AG08396 (cell line): ENCODE measurements around the gene TRIM73.
"Not testable (repeated sequence)": the region's sequence is repeated elsewhere in the genome, so short reads cannot be mapped to it uniquely, and the experiment has no call there.

Source experiments
- DNase-seq: peaks from one replicate; pipeline ENCODE4 v3.0.0; 2012; ENCODE audit warnings: low spot score, mixed read lengths

Gene TRIM73

DNA sequence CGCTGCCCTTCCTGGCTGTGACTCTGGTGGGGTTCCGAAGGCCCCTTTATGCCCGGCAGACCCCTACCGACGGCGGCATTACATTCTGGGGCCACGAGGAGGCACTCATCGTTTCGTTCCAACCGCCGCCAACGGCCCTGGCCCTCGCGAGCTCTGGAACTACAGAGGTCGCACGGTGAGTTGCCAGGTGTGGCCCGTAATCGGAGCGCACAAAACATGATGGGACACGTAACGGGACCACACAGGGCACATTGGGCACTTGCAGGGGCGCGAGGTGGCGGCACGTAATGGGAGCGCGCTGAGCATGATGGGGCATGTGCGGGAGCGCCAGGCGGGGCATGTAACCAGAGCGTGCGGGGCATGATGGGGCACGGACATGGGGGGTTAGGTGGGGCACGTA is at the start of gene TRIM73:
TSS of gene TRIM73 (plus strand) at position 301 of the 400 bp plus-strand sequence. CDS start 3,305 bp downstream, outside the sequence.
- not testable (repeated sequence) for DNase-seq

DNA sequence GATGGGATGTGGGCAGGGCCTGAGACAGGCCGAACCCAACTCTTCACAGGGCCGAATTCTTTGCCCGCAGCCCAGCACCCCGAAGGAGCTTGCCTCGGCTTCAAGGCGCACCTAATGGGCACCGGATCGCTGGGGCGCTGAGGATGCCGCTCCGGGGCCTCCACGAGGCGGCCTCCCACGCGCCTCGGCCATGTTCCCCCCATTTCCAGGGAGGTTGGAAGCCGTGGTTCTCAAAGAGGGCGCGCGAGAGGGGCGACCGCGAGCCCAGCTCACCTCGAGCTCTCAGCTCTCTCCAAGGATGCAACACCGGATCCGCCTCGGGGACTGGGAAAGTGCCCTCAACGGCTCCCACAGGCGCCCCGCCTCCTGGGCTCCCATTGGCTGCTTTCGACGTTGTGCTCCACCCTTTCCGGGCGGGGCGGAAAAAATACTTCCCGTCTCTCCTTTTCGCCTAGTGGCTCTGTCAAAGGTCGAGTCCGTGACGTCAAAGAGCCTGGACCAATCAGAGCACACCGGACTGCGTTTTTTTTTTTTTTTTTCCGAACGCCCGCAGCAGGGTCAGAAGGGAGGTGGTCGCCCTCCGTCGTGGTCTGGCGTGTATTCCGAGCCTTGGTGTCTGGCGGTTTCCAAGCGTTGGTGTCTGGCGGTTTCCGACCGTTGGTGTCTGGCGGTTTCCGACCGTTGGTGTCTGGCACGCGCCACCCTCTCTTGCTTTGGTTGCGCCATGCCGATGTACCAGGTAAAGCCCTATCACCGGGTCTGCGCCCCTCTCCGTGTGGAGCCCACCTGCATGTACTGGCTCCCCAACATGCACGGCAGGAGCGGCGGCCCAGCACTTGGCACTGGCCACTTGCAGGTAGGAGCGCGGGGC is 36.5 kb upstream of the TRIM73 start:
- DNase-seq, result not testable (repeated sequence)

DNA sequence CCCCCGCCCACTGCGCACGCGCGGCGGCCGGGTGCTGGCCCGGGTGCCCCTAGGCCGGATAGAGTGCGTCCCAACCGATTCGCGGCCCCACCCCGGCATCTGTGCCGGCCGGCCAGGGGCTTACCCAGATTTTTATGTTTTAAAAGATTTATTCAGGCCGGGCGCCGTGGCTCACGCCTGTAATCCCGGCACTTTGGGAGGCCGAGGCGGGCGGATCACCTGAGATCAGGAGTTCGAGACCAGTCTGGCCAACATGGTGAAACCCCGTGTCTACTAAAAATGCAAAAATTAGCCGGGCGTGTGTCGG is 35.9 kb upstream of the TRIM73 start:
- DNase-seq, result not testable (repeated sequence)

DNA sequence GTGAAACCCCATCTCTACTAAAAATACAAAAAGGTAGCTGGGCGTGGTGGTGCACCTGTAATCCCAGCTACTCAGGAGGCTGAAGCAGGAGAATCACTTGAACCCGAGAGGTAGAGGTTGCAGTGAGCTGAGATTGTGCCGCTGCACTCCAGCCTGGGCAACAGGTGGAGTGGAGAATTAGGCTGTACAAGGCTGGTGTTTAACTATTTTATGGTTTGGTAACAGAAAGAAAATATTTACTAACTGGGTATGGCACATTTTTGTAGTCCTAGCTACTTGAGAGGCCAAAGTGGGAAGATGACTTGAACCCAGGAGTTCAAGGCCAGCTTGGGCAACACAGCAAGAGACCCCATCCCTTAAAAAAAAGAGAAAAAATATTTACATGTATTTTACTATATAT is 31.4 kb upstream of the TRIM73 start:
- not testable (repeated sequence) for DNase-seq

DNA sequence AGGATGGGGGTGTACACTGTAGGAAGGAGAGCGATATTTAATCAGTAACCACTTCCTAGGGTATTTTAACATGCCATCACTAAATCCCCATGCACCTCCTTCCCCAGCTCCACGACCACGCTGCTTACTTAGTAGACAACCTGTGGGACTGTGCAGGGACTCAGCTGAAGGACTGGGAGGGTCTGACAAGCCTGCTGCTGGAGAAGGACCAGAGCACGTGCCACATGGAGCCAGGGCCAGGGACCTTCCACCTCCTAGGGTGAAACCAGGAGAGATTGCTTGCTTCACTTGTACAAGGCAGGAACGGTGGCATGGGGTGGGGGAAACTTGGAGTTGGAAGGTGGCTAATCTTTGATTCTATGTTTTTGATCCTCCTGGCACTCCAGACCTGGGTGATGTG is 28.8 kb upstream of the TRIM73 start:
- DNase-seq, result not testable (repeated sequence)

DNA sequence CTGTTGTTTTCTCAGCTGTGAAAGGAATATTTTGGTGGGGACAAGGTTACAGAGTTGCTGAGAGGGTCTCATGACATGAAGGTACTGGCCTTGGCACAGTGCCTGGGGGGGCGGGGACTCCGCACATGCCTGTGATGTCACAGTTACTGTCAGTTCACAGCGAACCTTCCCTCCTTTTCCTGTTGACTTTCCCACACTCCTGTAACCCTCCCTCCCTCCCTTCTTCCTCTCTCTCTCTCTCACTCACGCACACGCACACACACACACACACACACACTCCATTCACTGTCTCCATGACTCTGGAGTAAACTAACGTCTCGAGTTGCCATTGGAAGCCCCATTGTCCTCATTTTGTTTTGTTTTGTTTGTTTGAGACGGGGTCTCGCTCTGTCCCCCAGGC is 28.1 kb upstream of the TRIM73 start:
- not testable (repeated sequence) for DNase-seq

DNA sequence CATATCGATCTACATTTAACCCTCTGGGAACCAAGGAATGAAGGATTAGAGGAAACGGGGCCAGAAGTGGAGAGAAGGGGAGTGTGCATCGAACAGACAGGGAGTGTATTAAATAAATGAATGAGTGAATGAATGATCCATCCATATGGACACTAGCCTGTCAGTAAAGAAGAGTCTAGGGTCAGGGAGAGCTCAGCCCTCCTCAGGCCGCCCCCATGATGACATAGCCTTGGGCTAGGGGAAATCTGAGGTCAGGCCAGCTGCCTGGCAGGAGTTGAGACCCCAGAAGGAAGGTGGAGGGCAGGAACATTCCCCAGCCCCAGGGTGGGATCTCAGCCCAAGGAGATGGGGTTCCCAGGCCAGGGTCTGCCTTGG is 21.3 kb upstream of the TRIM73 start:
- DNase-seq, result not testable (repeated sequence)

DNA sequence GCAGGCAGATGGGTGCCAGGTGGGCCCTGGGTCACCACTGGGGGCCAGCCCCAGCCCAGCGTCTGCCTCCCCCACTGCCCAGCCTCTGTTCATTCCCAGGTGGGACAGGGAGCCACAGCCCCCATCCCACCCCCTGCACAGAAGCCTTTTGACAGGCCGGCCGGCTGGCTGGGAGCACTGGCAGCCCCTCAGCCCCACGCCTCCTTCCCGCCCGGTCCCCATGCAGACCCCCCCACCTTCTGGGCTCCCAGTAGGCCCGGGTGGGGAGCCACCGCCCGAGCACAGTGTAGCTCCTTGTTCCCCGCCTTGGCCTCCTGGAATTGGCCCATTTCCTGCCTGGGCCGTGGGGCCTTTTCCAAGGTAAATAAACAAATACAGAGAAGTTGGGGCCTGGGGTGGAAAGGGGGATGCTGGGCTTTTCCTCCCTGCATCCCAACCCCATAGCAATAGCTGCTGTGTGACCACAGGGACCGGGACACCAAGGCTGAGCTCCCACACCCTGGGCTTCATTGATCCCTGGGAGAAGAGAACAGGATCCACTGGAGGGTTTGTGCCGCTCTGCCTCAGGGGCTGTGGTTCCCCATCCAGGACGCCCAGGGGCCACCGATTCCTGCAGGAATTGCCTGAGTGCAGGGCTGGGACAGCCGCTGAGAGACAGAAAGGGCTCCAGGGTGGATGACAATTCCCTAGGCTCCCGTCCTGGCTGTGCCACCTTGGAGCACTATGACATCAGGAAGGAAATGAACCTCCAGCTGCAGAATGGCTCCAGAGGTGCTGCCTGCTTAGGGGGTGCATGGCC is 20.7 kb upstream of the TRIM73 start:
- not testable (repeated sequence) for DNase-seq

DNA sequence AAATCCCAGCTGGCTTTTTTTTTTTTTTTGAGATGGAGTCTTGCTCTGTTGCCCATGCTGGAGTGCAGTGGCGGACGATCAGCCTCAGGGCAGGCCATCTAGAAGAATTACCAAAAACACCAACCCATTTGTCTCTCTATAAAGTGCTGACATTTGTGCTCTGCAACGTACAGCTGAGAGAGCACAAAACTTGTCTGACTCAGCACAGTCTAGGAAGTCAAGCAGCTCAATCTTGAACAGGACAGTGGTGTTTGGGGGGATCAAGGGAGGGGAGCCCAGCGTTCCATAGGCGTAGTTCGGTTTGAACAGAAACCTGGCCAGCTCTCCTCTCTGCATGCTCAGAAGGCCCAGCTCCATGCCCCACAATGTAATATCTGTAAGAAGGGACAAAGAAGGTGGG is 2.2 kb upstream of the TRIM73 start:
- DNase-seq, result not testable (repeated sequence)

DNA sequence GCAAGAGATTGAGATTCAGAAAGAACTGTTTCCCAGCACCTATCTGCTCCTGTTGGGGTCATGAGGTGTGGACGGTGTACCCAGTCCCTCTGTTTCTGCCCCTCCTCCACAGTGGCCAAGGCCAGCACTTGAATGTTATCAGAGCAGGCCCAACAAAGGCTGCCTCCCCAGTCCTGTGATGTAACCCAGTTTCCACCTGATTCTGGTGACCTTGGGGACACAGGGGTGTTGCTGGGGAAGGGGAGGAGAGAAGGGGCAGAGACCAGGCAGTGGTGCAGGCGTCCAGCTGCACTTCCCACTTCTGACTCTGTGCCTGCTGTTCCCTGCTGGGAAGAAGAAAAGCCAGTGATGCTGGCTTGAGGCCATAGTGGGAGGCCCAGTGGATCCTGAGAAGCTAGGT is 2.4 kb downstream of the TRIM73 start:
- DNase-seq, result not testable (repeated sequence)

DNA sequence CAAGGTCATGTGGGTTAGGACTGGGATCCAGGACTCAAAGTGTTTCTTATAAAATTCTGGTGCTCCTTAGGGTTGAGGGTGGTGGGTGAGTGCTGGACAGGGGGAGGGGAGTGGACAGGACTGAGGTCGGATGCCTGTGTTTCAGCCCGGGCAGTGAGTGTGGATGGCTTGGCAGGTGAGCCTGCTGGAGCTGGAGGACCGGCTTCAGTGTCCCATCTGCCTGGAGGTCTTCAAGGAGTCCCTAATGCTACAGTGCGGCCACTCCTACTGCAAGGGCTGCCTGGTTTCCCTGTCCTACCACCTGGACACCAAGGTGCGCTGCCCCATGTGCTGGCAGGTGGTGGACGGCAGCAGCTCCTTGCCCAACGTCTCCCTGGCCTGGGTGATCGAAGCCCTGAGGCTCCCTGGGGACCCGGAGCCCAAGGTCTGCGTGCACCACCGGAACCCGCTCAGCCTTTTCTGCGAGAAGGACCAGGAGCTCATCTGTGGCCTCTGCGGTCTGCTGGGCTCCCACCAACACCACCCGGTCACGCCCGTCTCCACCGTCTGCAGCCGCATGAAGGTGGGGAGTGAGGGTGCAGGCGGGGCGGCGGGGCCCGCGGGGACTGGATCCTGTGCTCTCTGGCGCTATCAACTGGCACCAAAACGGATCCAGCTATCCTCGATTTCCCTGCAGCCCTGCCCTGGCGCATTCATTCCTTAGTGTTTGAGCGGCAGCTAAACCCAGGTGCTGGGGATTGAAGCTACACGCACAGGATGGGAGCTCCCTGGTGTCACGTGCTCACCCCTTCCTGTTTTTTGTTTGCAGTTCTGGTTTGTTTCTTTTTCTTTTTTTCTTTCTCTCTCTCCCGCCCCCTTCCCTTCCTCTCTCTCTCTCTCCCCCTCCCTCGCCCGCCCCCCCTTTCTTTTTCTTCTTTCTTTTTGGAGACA is 3.6 kb downstream of the TRIM73 start:
- not testable (repeated sequence) for DNase-seq

DNA sequence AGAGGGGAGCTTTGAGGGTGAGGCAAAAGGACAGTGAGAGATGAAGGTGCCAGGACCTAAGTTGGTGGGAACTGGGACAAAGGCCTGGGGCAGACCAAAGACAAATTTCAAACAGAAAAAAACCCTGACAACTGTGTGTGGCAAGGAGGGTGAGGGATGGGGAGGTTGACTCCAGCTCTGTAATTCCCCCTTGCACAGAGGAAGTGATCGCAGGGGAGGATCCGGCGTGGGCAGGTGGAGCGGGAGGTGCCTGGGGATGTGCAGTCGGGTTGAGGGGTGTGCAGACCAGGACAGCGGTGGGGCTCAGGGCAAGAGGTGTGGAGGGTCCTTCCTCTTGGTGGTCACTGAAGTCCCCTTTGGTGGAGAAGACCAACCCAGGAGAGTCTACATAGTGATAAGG is 5.1 kb downstream of the TRIM73 start:
- DNase-seq, result not testable (repeated sequence)

DNA sequence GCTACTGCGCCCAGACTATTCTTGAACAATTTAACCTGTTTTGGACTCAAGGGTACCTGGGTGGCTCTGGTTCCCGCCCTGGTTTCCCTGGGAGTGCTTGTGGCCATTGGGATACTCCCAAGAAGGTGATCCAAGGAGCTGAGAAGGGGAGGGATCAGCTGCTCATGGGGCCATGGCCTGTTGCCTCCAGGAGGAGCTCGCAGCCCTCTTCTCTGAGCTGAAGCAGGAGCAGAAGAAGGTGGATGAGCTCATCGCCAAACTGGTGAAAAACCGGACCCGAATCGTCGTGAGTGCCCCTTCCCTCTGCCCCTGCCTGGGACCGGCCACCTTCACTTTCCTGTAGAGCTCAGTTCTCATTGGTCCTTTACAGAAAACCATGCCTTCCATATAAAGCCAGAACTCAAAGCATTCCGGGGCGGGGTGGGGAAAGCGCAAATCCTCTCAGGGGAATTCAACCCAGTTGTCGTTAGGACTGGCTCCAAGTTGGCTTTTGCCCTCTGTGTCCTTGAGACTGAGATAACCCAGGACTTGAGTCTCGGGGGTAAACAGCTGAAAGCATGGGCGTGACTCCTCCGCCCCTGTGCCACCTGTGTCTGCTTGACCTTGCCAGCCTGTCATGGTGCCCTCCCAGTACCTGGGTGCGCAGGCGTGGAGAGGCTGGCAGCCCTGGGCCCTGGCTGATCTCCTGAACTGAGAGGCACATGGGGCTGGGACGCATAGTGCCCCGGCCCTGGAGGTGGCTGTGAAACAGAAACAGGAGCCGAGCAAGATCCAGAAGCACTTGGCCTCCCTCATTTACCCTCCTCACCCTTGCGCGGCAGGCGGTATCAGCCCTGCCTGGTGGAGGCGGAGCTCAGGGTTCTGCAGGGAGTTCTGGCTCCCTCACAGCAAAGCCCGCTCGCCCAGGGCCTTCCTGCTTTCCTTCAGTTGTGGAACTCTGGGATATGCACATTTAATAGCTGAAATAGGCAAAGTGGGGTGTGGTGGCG is 8.3 kb downstream of the TRIM73 start:
- not testable (repeated sequence) for DNase-seq

DNA sequence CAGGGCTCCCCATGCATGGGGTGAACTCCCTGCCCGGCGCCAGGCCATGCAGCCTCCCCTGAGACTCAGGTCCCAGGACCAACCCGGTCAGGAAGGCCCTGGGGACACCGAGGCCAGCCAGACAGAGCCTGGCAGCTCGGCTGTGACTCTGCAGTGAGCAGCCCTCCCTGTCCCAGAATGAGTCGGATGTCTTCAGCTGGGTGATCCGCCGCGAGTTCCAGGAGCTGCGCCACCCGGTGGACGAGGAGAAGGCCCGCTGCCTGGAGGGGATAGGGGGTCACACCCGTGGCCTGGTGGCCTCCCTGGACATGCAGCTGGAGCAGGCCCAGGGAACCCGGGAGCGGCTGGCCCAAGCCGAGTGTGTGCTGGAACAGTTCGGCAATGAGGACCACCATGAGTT is 9.2 kb downstream of the TRIM73 start:
- DNase-seq, result not testable (repeated sequence)

DNA sequence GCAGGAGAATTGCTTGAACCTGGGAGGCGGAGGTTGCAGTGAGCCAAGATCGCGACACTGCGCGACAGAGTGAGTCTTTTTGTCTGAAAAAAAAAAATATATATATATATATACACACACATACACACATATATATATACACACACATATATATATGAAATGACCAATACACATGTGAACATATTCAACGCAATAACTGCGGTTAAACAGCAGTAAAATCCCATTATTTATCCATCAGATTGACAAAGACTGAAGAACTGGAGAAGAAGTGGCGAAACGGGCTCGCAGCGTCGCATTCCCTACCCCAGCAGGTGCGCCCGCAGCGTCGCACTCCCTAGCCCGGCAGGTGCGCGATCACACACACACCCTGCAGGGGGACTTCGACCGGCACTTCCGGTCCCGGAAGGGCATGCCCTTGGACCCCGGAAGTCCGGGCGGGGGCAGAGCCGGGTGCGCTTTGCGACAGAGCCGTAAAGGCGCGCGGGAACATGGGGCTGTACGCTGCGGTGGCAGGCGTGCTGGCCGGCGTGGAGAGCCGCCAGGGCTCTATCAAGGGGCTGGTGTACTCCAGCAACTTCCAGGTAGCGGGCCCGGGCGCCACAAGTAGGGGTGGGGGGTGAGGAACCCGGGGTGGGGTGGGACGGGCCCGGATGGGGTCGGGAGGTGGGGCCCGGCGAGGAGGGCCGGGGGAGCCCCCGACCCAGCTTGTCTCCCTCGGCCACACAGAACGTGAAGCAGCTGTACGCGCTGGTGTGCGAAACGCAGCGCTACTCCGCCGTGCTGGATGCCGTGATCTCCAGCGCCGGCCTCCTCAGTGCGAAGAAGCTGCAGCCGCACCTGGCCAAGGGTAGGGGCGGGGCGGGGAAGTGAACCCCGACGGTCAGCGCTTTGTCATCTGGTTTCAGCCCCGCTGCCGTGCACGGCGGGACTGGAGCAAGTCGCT is 14.7 kb downstream of the TRIM73 start:
- not testable (repeated sequence) for DNase-seq

DNA sequence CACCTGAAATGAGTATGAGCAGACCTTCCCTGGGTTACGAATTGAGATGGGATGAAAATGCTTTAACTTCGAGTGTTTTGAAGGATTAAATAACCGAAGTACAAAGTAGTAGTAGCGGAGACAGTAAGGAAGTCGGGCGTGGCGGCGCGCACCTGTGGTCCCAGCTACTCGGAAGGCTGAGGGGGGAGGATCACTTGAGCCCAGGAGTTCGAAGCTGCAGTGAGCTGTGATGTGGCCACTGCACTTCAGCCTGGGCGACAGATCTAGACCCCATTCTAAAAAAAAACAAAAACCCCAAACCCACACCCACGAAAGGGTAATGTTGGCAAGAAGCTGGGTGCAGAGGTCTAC is 15.4 kb downstream of the TRIM73 start:
- DNase-seq, result not testable (repeated sequence)

DNA sequence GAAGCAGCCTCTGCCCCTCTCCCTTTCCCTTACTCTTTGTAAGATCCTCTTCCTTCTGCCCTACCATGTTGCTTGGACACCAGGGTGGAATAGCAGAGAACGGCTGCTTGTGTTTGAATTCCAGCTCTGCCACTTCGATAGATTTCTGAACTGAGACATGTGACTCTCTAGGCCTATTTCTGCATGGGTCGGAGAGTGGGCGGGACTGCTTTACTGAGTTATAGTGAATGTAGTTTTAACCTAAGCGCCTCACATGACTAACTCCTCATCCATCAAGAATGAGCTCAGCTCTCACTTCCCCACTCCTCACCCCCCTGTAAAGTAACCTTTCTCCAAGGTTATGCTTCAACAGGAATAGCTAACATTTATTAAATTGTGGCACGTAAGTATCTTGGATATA is 18.8 kb downstream of the TRIM73 start:
- not testable (repeated sequence) for DNase-seq

DNA sequence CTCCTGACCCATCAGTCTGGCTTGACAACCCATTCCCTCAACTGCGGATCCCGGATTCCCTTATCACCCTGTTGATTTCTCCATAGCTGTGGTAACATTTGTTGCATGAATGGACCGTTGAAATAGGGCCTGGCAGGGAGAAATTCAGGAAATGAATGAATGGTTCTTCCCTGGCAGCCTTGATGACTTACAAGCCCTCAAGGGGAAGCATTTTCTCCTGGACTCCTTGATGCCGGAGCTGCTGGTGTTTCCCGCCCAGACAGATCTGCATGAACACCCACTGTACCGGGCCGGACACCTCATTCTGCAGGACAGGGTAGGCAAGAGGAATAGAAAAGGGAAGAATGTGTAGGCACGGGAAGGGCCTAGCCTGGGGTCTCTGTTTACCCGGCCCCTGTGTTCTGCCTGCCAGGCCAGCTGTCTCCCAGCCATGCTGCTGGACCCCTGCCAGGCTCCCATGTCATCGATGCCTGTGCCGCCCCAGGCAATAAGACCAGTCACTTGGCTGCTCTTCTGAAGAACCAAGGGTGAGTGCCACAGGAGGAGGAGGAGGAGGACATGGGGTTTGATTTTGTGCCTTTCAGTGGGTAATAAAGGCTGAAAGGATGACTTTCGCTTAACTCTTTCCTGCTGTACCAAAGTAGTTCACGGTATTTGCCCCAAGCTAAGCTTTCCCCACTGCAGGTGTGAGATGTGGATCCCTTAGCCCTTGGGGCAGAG is 19.4 kb downstream of the TRIM73 start:
- DNase-seq, result not testable (repeated sequence)

DNA sequence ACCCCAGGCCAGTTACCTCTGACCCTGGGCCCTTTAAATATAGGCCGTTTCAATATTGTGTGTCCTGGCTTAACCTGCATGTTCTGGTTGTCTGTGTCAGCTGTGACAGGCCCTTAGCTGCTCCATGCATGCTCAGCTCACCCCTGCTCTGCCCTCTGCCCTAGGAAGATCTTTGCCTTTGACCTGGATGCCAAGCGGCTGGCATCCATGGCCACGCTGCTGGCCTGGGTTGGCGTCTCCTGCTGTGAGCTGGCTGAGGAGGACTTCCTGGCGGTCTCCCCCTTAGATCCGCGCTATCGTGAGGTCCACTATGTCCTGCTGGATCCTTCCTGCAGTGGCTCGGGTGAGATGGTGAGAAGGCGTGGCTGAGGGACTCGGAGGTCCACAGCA is 20.0 kb downstream of the TRIM73 start:
- not testable (repeated sequence) for DNase-seq
